NCI-H2227 (cell line): ENCODE measurements around the gene SERPINB7.
"Not testable (repeated sequence)": the region's sequence is repeated elsewhere in the genome, so short reads cannot be mapped to it uniquely, and the experiment has no call there.

Experiments
- DNase-seq: peaks from one replicate; lab custom pipeline; 2025; ENCODE audit not compliant: unreplicated experiment; lab: John Stamatoyannopoulos, UW

SERPINB7 gene, protein sequence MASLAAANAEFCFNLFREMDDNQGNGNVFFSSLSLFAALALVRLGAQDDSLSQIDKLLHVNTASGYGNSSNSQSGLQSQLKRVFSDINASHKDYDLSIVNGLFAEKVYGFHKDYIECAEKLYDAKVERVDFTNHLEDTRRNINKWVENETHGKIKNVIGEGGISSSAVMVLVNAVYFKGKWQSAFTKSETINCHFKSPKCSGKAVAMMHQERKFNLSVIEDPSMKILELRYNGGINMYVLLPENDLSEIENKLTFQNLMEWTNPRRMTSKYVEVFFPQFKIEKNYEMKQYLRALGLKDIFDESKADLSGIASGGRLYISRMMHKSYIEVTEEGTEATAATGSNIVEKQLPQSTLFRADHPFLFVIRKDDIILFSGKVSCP

DNA sequence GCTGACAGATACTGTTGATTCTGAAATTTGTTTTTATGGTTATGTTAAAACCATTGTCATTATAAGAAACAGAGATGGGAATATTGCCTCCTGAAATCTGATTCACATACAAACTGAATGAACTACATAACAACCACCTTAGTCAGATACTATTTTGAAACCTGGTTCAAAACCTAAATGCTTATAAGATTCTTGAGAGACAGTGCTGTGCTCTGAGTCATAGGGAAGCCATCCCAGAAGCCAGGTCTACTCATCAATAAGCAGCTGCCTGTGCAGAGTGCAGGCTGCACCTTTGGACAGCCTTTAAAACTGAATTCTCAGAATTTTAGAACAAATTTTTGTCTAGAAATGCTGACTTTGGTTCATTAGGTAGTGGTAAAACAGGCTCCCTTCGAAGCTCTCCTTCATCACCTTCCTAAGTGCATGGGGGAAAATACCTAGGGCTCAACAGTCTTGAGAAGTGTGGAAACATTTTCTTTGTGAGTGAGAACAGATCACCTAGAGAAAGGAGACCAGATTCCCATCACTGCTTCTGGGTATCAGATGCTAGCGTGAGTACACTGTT, at the start of gene SERPINB7:
Gene SERPINB7, plus strand, starts transcription at position 253 of the 565 bp plus-strand sequence. CDS start 6,955 bp downstream, outside the sequence.
- no peak for DNase-seq

- DNase-seq = no peak
Measured at GRCh38 chr18:63725682-63726480, 49.3 kb upstream of the SERPINB7 start.

GRCh38 chr18:63730773-63731172, 44.4 kb upstream of the SERPINB7 start:
- DNase-seq = no peak

DNA sequence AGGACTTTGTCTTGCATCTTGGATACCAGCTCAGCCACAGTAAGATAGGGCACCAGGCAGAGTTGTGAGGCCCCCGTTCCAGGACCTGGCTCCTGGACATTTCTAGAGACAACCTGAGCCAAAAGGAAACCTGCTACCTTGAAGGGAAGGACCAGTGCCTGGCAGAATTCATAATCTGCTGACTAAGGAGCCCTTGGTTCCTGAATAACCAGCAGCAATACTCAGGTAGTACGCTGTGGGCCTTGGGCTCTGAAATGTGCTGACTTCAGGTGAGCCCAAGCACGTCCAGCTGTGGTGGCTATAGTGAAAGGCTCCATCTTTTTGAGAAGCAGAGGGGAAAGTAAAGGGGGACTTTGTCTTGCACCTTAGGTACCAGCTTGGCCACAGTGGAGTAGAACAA, 44.0 kb upstream of the SERPINB7 start:
- DNase-seq = no peak

DNA sequence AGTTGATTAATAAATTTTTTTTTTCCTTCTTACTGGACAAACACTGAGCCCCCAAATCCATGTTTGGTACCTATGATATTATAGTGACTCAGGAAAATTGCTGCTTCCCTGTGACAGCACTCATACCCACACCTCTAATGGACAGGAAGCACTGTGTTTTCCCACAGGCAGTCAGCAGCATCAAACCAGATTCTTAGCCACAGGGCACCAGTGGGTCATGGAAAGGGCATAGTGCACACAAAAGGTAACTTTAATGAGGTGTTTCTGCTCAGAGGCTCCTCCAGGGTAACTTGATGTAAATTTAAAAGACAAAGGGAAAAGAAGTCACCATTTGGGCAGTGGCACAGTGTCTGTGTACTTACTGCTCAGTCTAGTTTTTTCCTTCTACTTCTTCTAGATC, 38.3 kb upstream of the SERPINB7 start:
- DNase-seq = no peak

- no peak for DNase-seq
Measured at GRCh38 chr18:63741769-63742168, 33.4 kb upstream of the SERPINB7 start.

- DNase-seq = no peak
Measured at GRCh38 chr18:63747006-63747405, 28.2 kb upstream of the SERPINB7 start.

GRCh38 chr18:63749489-63749888, 25.7 kb upstream of the SERPINB7 start:
- DNase-seq = no peak

- no peak for DNase-seq
Measured at GRCh38 chr18:63752636-63753035, 22.6 kb upstream of the SERPINB7 start.

DNA sequence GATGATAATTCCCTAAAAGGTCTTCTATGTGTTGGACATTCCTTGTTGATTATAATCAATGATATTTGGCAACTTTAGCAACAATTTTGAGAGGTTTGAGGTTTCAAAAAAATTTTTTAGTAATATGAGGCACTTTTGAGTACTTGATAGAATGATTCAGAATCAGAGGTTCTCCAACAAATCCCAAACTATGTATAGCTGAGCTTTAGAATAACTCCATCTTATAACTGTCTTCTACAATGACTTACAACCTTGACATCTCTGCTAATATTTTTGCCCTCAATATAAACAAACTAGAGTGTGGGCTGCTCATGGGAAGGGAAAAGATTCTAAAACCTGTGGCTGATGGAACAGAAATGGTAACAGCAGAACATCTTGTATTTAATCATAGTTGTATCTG, 21.5 kb upstream of the SERPINB7 start:
- DNase-seq = no peak

- DNase-seq = no peak
Measured at GRCh38 chr18:63757541-63757940, 17.7 kb upstream of the SERPINB7 start.

DNA sequence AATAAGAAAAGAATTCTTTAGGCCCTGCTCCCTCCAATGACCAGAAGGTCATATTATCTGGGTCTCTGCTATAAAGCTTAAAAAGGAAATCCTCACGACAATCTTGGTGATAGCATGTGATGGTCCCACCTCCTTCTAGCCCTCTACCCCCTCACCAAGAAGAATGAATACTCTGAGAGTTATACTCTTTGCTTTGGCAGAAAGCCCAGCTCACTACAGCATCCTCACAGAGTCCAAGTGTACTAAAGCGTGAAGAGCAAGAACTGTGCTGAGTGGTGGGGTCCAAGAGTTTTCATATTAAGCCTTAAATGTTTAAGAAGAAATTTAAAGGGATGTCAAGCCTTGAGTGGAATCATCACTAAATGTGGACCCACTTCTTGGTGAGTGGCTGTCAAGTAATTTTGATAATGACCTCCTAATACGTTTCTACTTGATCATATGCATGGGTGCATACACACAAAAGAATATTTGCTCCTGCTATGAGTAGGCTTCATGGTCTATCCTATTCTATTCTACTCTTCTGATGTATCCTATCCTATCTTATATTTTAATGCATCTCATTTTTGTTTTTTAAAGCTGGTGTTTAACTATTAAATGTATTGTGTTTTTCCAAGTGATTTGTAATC, 16.5 kb upstream of the SERPINB7 start:
- DNase-seq = no peak

- DNase-seq = not testable (repeated sequence)
Measured at GRCh38 chr18:63759786-63760185, 15.4 kb upstream of the SERPINB7 start.

DNA sequence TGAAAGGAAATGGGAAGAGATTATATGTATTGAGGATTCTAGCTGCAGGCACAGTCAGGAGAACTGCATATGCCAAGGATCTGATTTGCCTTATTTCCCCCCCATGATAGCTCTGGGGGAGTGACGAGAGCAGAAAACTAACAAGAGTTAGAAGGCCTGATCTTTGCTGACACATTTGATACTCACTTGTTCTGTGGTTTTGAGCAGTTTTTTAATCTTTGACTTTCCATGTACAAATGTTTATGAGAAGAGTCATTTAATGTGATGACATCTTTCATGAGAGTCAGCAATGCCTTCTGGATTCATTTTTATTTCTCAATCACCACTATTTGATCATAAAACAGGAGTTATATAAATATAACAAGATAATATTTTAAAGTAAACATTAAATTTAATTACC, 12.7 kb upstream of the SERPINB7 start:
- DNase-seq = no peak

DNA sequence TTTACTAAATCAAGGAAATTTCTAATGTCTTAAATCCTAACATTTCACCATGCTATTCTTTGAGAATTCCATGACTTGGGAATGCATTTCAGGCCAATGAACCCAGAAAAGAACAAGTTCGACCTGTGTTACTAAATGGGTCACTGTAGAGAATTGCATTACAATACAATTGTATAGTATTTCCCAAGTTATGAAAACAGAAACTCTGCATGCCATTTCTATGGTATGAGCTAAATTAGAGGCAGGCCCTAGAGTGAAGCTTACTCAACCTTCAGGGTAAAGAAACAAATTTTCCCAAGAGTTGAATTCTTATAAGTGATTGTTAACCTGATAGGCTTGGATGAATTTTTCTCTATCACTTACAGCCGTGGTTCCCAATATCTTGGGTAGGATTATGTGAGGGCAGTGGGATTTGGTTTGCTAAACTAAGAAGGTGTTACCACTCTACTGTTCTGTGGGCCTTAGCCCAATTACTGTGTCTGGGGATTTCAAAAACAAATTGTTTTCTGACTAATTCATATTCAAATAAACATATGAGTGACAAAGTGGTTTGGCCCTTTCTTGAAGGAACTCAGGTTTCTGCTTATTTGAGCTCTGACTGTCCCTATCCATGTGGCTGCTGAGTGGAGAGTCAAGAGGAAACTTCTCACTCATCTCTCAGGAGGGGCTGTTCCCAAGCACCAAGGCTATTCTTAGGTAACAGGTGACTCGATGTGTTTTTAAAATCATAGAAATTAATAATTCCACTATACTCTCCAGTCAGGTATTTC, 11.2 kb upstream of the SERPINB7 start:
- no peak for DNase-seq

- no peak for DNase-seq
Measured at GRCh38 chr18:63765837-63766236, 9.4 kb upstream of the SERPINB7 start.

- no peak for DNase-seq
Measured at GRCh38 chr18:63773551-63773950, 1.7 kb upstream of the SERPINB7 start.

- no peak for DNase-seq
Measured at GRCh38 chr18:63774511-63774910, 707 bp upstream of the SERPINB7 start.

DNA sequence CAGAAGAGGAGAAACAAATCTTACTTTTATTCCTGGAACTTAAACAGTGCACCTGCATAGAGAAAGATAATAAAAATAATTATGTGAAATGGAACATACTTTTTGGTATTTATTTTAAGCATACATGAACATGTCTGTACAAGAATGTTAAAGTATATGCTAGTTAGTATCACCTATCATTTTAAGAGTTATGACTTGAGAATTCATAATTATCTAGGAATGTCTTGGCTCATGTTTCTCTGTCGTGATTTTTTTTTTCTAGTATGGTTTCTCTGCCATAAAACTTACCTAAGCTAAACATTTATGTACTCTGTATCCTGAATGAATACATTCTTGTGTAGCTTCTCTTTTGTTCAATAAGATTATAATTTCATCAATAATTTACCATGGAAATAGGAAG, 4.2 kb downstream of the SERPINB7 start:
- no peak for DNase-seq

DNA sequence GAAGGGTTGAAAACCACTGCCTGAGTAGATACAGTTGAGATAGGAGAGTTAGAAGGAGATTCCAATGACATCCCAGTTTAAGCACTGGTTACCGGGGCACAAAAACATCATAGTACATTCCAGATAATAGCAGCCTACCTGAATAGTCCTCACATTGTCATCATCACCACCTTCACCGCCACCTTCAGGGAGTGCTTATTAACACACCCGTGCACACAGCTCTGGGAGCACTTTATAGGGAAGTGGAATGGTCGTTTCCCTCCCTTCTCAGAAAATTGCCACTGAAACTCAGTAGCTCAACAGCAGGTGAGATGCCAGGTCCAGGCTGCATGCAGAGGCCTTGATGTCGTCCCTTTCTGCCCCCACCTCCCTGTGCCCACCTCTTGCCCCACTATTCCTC, 8.2 kb downstream of the SERPINB7 start:
- no peak for DNase-seq
